Small intestine (tissue), 7 donors: ENCODE results near the gene MAT1A. TPM values are rescaled to one million over a fixed set of nuclear protein-coding genes. Genes with fewer than 3 reads are reported as not detected.

ENCODE experiments used
- DNase-seq, 2 donors: peaks; one replicate each; pipeline versions ENCODE4 v3.0.0 to v3.0.0-alpha.2; 2013
- FAIRE-seq: peaks from 2 replicates; lab custom pipeline; 2012; peaks lifted over from hg19 to GRCh38; lab: Jason Lieb, UNC
- H3K27ac ChIP-seq, 3 donors: one replicate each; pipeline ENCODE4 v1.5.1; 2013; ENCODE audit warnings: low read length in 2 of 3, mild to moderate bottlenecking in 2 of 3, control low read depth in 1 of 3, inconsistent platforms in 1 of 3, low read depth in 1 of 3, moderate library complexity in 1 of 3
- H3K27me3 ChIP-seq, 3 donors: one replicate each; pipeline ENCODE4 v1.6.1; 2013; ENCODE audit warnings: low read length in 3 of 3, inconsistent platforms in 1 of 3; ENCODE audit not compliant: control insufficient read depth in 3 of 3, insufficient read depth in 3 of 3
- H3K36me3 ChIP-seq, 3 donors: one replicate each; pipeline ENCODE4 v1.6.1; 2013; ENCODE audit warnings: low read length in 3 of 3, inconsistent platforms in 1 of 3, low read depth in 1 of 3, mild to moderate bottlenecking in 1 of 3, moderate library complexity in 1 of 3; ENCODE audit not compliant: control insufficient read depth in 3 of 3, insufficient read depth in 2 of 3
- H3K4me1 ChIP-seq, 3 donors: one replicate each; pipeline ENCODE4 v1.6.1; 2013; ENCODE audit warnings: low read length in 2 of 3, inconsistent platforms in 1 of 3, low read depth in 1 of 3, mild to moderate bottlenecking in 1 of 3, moderate library complexity in 1 of 3; ENCODE audit not compliant: control insufficient read depth in 3 of 3, insufficient read depth in 2 of 3
- H3K4me3 ChIP-seq, 3 donors: one replicate each; pipeline ENCODE4 v1.5.1; 2013; ENCODE audit warnings: low read length in 3 of 3, control low read depth in 1 of 3, inconsistent platforms in 1 of 3, low read depth in 1 of 3, mild to moderate bottlenecking in 1 of 3, moderate library complexity in 1 of 3
- H3K9me3 ChIP-seq, 2 donors: one replicate each; pipeline ENCODE4 v1.6.1; 2013; ENCODE audit warnings: low read depth in 1 of 2, low read length in 1 of 2; ENCODE audit not compliant: control insufficient read depth in 2 of 2, insufficient read depth in 1 of 2
- WGBS, 3 donors: extraction: QIAGEN DNeasy Blood & Tissue Kit; methylation state at CpG; one replicate each; pipeline ENCODE4 v1.1.7; 2013; 5-methylcytosine and 5-hydroxymethylcytosine counted together
- polyA plus RNA-seq, 4 donors: library from polyadenylated mRNA; stranded (reverse) in 3 of 4; unstranded in 1 of 4; fragments of 200-250 nt in 3 of 4; fragments of 120-200 nt in 1 of 4; gene quantifications; one replicate each; pipeline versions ENCODE4 v1.2.1 to v1.2.3, GENCODE V29; 2013
- donor health status: healthy with polysubstance abuse.
- donor health status: control.
- donor health status: control.
- donor health status: Bipolar disorder and iron deficiency.
- donor health status: healthy.

Gene MAT1A
- polyA plus RNA-seq, 4 donors: 0.18 to 0.52 TPM; not detected in 2

DNA sequence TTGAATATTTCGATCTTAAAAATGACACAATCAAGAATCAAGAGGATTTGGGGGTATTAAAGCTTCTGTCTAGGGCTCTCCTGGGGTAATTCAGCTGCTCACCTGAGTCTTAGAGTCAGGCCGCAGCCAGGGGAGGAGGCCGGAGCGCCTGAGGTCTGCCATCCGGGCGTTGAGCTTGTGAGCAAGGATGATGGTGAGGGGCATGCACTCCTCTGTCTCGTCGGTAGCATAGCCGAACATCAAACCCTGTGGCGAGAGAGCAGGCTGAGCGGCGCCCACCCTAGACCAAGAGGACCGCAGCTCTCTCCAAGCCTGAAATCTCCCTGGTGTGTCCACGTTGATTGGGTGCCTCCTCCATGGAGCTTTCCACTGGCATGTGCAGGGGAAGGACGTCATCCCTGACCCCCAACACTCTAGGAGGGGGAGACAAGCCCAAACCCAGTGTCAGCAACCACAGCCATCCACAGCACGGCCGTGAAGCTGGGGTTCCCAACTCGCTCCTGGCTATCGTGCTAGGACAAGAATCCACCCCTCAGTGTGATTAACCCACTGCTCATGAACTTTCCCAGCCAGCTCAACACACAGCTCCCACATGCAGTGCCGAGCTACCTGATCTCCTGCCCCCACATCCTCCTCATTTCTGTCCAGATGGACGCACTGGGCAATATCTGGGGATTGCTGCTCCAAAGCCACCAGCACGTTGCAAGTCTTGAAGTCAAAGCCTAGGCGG, 9.2 kb downstream of the MAT1A start:
- no peak for FAIRE-seq
- no peaks in the 10 kb centered on the region for H3K9me3 ChIP-seq
- H3K4me3 ChIP-seq: no peak overlapping the region
- 93 to 95% (median 93%) methylated on average over 23 of the region's 23 CpGs for WGBS, 3 donors
- no peaks in the 10 kb centered on the region for H3K36me3 ChIP-seq
- H3K4me1 ChIP-seq: peaks cover 0 to 3% (median 0%) of the 10 kb centered on the region in 3 donors
- DNase-seq: no peak
- no peaks in the 10 kb centered on the region for H3K27me3 ChIP-seq
- no peak overlapping the region for H3K27ac ChIP-seq

DNA sequence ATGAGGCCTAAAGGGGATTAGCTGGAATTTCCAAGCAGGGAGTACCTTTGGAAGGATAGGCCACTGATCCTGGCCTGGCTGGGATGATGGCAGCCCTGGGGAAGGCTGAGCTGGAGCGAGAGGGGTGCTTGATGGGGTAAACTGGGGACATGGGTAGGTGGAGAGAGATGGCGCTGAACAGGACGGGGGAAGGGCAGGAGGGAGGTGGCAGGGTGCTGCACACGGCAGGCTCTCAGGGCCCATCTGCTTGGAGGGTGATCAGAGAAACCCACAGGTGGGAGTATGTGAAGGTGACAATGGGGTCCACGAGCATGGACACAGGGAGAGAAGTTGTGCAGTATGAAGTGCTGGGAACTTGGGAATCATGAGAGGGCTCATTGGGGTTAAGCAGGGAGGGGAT, 10.3 kb downstream of the MAT1A start:
- H3K4me1 ChIP-seq: peaks cover 0 to 3% (median 0%) of the 10 kb centered on the region in 3 donors
- H3K9me3 ChIP-seq: no peaks in the 10 kb centered on the region
- 85 to 92% (median 87%) methylated on average over 5 of the region's 5 CpGs for WGBS, 3 donors
- H3K27ac ChIP-seq: no peak overlapping the region
- H3K36me3 ChIP-seq: no peaks in the 10 kb centered on the region
- FAIRE-seq: no peak
- no peak for DNase-seq
- H3K27me3 ChIP-seq: no peaks in the 10 kb centered on the region
- H3K4me3 ChIP-seq: no peak overlapping the region

DNA sequence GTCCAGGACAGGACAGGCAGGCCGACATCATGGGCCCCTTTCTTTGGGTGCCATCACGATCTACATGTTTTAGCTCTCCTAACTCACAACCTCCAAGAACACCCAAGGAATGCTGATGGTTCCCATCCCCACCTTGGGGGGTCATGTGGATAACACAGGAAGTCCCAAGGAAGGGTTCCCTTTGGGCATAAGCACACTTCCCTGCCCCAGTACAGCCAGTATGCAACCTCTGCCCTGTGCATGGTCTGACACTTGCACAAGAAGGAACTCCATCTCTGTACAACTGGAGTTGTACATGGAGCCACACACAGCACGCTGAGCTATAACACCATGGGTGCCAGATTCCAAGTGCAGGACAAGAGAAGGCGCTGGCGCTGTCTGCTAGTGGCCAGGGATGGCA, 11.0 kb downstream of the MAT1A start:
- Histone ChIP-seq H3K27me3 (no peaks in the 10 kb centered on the region), H3K9me3 (no peaks in the 10 kb centered on the region), H3K36me3 (no peaks in the 10 kb centered on the region), H3K4me3 (no peak overlapping the region), H3K4me1 (peaks cover 0 to 3% (median 0%) of the 10 kb centered on the region in 3 donors), H3K27ac (no peak overlapping the region)
- WGBS, 3 donors: 93 to 95% (median 94%) methylated on average over 5 of the region's 5 CpGs
- DNase-seq (no peak), FAIRE-seq (no peak)

DNA sequence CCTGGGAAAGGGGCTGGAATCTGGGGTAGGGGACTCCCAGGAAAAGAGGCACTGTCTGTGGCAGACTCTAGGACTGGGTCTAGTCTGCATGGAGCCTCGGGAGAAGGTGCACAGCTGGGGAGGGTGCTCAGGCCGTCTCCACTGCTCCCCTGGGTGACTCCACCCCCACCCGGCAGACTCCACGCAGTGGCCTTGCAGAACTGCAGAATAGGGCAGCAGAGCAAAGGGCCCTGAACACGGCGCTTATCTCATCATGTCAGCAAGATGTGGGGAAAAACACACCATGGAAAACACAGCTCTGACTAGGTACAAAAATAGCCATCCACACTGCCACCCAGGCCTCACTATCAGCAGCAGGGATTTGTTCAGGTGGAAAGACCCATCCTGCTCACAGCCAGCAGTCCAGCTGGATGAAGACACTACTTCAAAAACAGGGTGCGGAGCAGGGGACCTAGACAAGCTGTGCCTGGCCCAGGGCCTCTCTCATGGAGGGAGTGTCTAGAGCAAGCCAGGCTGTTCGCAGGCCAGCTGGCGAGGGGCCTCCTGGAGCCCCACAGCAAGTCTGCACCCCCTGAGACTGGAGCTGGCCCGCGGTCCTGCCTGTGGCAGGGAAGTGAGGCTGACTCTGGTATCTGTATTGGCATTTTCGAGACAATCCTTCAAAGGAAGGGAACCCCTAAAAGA, 11.7 kb downstream of the MAT1A start:
- WGBS, 3 donors: 85 to 89% (median 86%) methylated on average over 12 of the region's 12 CpGs
- FAIRE-seq (no peak), DNase-seq (no peak)
- Histone ChIP-seq H3K4me1 (peaks cover 0 to 8% (median 0%) of the 10 kb centered on the region in 3 donors), H3K27me3 (no peaks in the 10 kb centered on the region), H3K4me3 (no peak overlapping the region), H3K9me3 (no peaks in the 10 kb centered on the region), H3K36me3 (no peaks in the 10 kb centered on the region), H3K27ac (no peak overlapping the region)

DNA sequence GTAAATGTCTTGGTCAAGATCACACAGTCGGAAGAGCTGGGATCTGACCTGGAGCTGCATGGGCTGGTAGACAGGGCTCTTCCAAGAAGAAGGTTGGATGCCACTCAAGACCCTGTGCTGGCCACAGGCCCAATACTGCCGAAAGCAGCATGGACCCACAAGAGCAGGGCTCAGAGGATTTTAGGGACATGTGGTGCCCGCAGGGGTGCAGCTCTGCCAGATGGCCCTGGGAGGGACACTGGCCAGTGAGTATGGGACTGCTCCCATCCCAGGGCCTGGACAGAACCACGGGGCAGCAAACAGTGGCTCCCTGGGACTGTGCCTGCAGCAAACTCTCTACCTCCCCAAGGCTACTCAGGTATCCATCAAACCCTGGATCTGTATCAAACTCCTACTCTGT, 12.4 kb downstream of the MAT1A start:
- DNase-seq (no peak), FAIRE-seq (no peak)
- H3K4me3 ChIP-seq: no peak overlapping the region
- H3K9me3 ChIP-seq: no peaks in the 10 kb centered on the region
- H3K27me3 ChIP-seq: no peaks in the 10 kb centered on the region
- WGBS, 3 donors: 81 to 90% (median 82%) methylated on average over 4 of the region's 4 CpGs
- no peak overlapping the region for H3K27ac ChIP-seq
- H3K4me1 ChIP-seq: peaks cover 0 to 12% (median 0%) of the 10 kb centered on the region in 3 donors
- H3K36me3 ChIP-seq: no peaks in the 10 kb centered on the region

DNA sequence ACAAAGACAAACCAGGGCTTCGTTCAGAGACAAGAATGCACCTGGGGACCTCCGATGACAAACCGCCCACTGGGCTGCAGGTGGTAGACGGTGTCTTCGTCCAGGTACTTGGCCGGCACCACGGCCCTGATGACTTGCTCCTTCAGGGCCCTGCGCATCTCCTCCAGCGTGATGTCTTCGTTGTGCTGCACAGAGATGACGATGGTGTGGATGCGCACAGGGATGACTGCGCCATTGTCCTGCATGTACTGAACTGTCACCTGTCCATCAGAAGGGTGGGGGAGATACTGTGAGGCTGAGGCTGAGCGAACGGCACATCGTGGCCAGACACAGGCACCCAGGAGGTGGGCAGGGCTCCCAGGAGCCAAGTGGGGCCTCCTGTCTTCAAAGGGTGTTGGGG, 13.1 kb downstream of the MAT1A start:
- Histone ChIP-seq H3K36me3 (no peaks in the 10 kb centered on the region), H3K9me3 (no peaks in the 10 kb centered on the region), H3K4me3 (no peak overlapping the region), H3K27me3 (no peaks in the 10 kb centered on the region), H3K4me1 (peaks cover 0 to 11% (median 0%) of the 10 kb centered on the region in 3 donors), H3K27ac (no peak overlapping the region)
- FAIRE-seq: no peak
- WGBS, 3 donors: 93 to 95% (median 93%) methylated on average over 16 of the region's 16 CpGs
- DNase-seq: no peak

DNA sequence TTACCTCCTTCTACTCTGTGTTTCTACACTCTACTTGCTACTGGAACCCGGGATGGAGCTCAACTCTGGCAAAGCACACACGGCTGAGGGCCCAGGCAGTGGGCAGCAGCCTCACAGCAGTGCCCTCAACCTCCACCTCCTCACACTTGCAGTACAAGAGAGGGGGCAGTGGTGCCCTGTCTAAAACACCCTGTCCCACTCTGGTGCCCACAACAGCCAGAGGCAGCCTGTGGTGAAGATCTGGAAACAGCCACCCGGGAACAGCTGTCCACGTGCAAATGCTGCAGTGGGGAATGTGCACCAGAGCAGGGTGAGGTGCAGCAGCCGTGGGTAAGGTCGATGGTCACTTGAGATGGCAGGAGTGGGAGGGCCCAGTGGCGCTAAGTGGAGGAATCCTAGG, 13.7 kb downstream of the MAT1A start:
- no peaks in the 10 kb centered on the region for H3K36me3 ChIP-seq
- peaks cover 0 to 11% (median 0%) of the 10 kb centered on the region in 3 donors for H3K4me1 ChIP-seq
- H3K27me3 ChIP-seq: no peaks in the 10 kb centered on the region
- WGBS, 3 donors: 74 to 80% (median 75%) methylated on average over 7 of the region's 7 CpGs
- no peaks in the 10 kb centered on the region for H3K9me3 ChIP-seq
- no peak overlapping the region for H3K27ac ChIP-seq
- DNase-seq (no peak), FAIRE-seq (no peak)
- H3K4me3 ChIP-seq: no peak overlapping the region

DNA sequence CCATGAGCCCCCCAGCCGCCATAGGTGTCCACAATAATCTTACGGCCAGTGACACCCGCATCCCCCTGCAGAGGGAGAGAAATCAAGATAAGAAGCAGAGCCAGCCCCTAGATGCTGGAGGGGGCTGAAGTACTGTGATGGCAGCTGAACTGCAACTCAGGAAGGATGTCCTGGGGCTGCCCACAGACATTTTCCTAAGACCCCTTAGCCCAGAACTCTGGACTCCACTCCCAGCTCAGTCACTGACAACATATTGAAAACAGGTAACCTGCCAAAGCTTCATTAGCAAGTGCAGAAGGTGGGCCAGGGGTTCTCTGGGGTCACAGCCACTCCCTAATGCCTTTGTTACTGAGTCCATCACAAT, 14.3 kb downstream of the MAT1A start:
- Histone ChIP-seq H3K9me3 (no peaks in the 10 kb centered on the region), H3K36me3 (no peaks in the 10 kb centered on the region), H3K27me3 (no peaks in the 10 kb centered on the region), H3K27ac (no peak overlapping the region), H3K4me1 (peaks cover 0 to 11% (median 0%) of the 10 kb centered on the region in 3 donors), H3K4me3 (no peak overlapping the region)
- DNase-seq (no peak), FAIRE-seq (no peak)
- 87 to 95% (median 94%) methylated on average over 3 of the region's 3 CpGs for WGBS, 3 donors
